GM12878 (cell line): ENCODE measurements around the gene CHMP6. TPM values are rescaled to one million over a fixed set of nuclear protein-coding genes. Genes with fewer than 3 reads are reported as not detected.

ENCODE experiments used
- ATAC-seq: fragments of 200-7000 bp; cut with Tn5 transposase; 3 replicates; pipeline ENCODE4 v1.9.1; 2020; ENCODE audit warnings: mild to moderate bottlenecking, moderate library complexity
- BruUV-seq: library from RNA; stranded (reverse); fragments of 400-500 nt; replicated peaks from 2 replicates; lab custom pipeline; 2021; lab: Mats Ljungman, UMichigan
- CTCF ChIA-PET: fragments of 300-600 bp; sonication (Branson Sonifier 250); formaldehyde crosslinking; extraction: SDS; loops from one replicate; lab custom pipeline; 2021; ENCODE audit warnings: inconsistent platforms; lab: Yijun Ruan, JAX
- POLR2A ChIA-PET: fragments of 350-600 bp; formaldehyde crosslinking; extraction: SDS; loops from one replicate; lab custom pipeline; 2021; ENCODE audit warnings: inconsistent platforms; lab: Charles Lee
- RAD21 ChIA-PET: fragments of 300-600 bp; sonication (Branson Sonifier 250); formaldehyde crosslinking; loops from one replicate; lab custom pipeline; 2023; ENCODE audit warnings: antibody characterized with exemption; ENCODE audit not compliant: unreplicated experiment; lab: Charles Lee
- SMC1A ChIA-PET: fragments of 300-600 bp; sonication (Branson Sonifier 250); formaldehyde crosslinking; loops from one replicate; lab custom pipeline; 2023; ENCODE audit not compliant: unreplicated experiment, uncharacterized antibody; lab: Charles Lee
- DNase-seq: peaks from one replicate; pipeline ENCODE4 v3.0.0-alpha.2; 2011; ENCODE audit warnings: low read depth, low spot score
- FAIRE-seq: peaks from 3 replicates; lab custom pipeline; 2011; peaks lifted over from hg19 to GRCh38; lab: Jason Lieb, UNC
- H2AFZ ChIP-seq: 2 replicates; pipeline ENCODE4 v1.6.0; 2011; ENCODE audit warnings: low read depth, low read length, control low read depth; ENCODE audit not compliant: control insufficient read depth
- H3K27ac ChIP-seq: 2 replicates; pipeline ENCODE4 v1.5.1; 2011; ENCODE audit warnings: control low read depth; ENCODE audit not compliant: control insufficient read depth, insufficient read depth
- H3K27me3 ChIP-seq, 2 experiments: replicated peaks in 1 of 2; 2 replicates each; pipeline versions ENCODE4 v1.6.0 to v1.6.1; 2011; ENCODE audit warnings: low read length in 1 of 2; ENCODE audit not compliant: control insufficient read depth in 2 of 2, insufficient read depth in 2 of 2
- H3K36me3 ChIP-seq, 2 experiments: 2 replicates each; pipeline ENCODE4 v1.5.1; 2011; ENCODE audit warnings: low read length in 1 of 2; ENCODE audit not compliant: control insufficient read depth in 2 of 2, insufficient read depth in 2 of 2
- H3K4me1 ChIP-seq: 2 replicates; pipeline ENCODE4 v1.6.1; 2011; ENCODE audit warnings: mild to moderate bottlenecking, low read length, moderate library complexity, mixed read lengths; ENCODE audit not compliant: control insufficient read depth, insufficient read depth
- H3K4me2 ChIP-seq: 2 replicates; pipeline ENCODE4 v1.6.0; 2011; ENCODE audit warnings: control low read depth; ENCODE audit not compliant: control insufficient read depth, insufficient read depth
- H3K4me3 ChIP-seq: fragments of 200-600 bp; sonication (generic); 2 replicates; pipeline ENCODE4 v1.5.1; 2016
- H3K79me2 ChIP-seq: 2 replicates; pipeline ENCODE4 v1.6.0; 2011; ENCODE audit warnings: low read length; ENCODE audit not compliant: control insufficient read depth, insufficient read depth
- H3K9ac ChIP-seq: 2 replicates; pipeline ENCODE4 v1.8.0; 2011; ENCODE audit warnings: low read length, control low read depth, mixed read lengths; ENCODE audit not compliant: control insufficient read depth, insufficient read depth
- H3K9me3 ChIP-seq: replicated peaks from 3 replicates; pipeline ENCODE4 v1.5.1; 2011; ENCODE audit warnings: mild to moderate bottlenecking, low read length; ENCODE audit not compliant: control insufficient read depth, insufficient read depth
- H4K20me1 ChIP-seq: 2 replicates; pipeline ENCODE4 v1.6.0; 2011; ENCODE audit not compliant: control insufficient read depth, insufficient read depth
- EP300 ChIP-seq, 2 experiments: fragments of 150-350 bp in 1 of 2; IDR thresholded peaks; 2 replicates each; pipeline ENCODE4 v1.6.1; 2011 to 2012; ENCODE audit warnings: low read depth in 2 of 2, low read length in 2 of 2, borderline replicate concordance in 1 of 2, improper control_type of control experiment in 1 of 2, inconsistent platforms in 1 of 2; ENCODE audit not compliant: control insufficient read depth in 1 of 2
- FOXM1 ChIP-seq: IDR thresholded peaks from 2 replicates; pipeline ENCODE4 v1.6.1; 2012; ENCODE audit warnings: low read depth, mild to moderate bottlenecking, inconsistent platforms, low read length, moderate library complexity
- WGBS: methylation state at CpG from one replicate; pipeline ENCODE4 v1.1.6; 2016; ENCODE audit warnings: low lambda C conversion rate; ENCODE audit not compliant: insufficient replicate concordance, insufficient coverage; ENCODE audit errors: missing lambda C conversion rate; 5-methylcytosine and 5-hydroxymethylcytosine counted together
- in situ Hi-C: fragments of 300-500 bp; cut with MboI; formaldehyde crosslinking; loops from 9 replicates; pipeline ENCODE4 v1.14.3; 2018; ENCODE audit warnings: mixed read lengths
- intact Hi-C: fragments of 100-400 bp; cut with micrococcal nuclease; formaldehyde crosslinking; loops from one replicate; pipeline ENCODE4 v1.14.2; 2022; ENCODE audit not compliant: unreplicated experiment
- polyA plus RNA-seq, 11 experiments: library from polyadenylated mRNA; depleted of rRNA in 4 of 11; unstranded in 6 of 11; stranded (reverse) in 5 of 11; fragments of >200 nt; fragmentation: Nextera tagmentation in 4 of 11; fragmentation: Illumina TruSeq in 1 of 11; extraction: Ambion mirVana in 4 of 11; extraction: Trizol in 1 of 11; gene quantifications; 1 replicate in 1 of 11; 2 replicates in 10 of 11; pipeline versions ENCODE4 v1.2.1 to v1.2.3, GENCODE V29; 2011 to 2016; ENCODE audit warnings: inconsistent platforms in 2 of 11, missing spikeins in 2 of 11, low read depth in 1 of 11
- total RNA-seq, 4 experiments: library from RNA; depleted of rRNA in 3 of 4; stranded (reverse); fragments of >200 nt in 3 of 4; fragmentation: Illumina TruSeq in 1 of 4; extraction: Trizol in 1 of 4; gene quantifications; 2 replicates each; pipeline versions ENCODE4 v1.2.1 to v1.2.3, GENCODE V29; 2013 to 2021
- TF ChIP-seq, protein P1 (sequence below): fragments of 450-650 bp; IDR thresholded peaks from 2 replicates; pipeline ENCODE4 v1.6.1; 2014; ENCODE audit warnings: mild to moderate bottlenecking
- TF ChIP-seq, protein P2 (sequence below): fragments of 450-650 bp; IDR thresholded peaks from 2 replicates; pipeline ENCODE4 v1.6.1; 2017; ENCODE audit warnings: antibody characterized with exemption, mild to moderate bottlenecking, moderate library complexity

The CHMP6 gene
- total and polyA plus RNA-seq, 10 of the 15 experiments (the other 5 are each of a cell fraction or from before 2014, with no cell fraction given) = 0.21 to 37.9 (median 14.7) TPM

DNA sequence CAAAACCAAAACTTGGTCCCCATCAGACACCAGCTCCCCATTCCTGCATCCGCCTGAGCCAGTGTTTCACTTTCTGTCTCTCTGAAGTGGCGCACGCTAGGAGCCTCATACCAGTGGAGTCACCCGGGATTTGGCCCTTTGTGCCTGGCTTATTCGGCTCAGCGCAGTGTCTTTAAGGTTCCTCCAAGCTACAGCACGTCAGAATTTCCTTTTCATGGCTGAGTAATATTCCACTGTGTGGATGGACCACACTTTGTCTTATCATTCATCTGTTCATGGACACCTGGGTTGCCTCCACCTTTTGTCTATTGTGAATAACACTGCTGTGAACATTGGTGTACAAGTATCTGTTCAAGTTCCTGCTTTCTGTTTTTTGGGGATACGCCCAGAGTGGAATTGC, 45.2 kb upstream of the CHMP6 start:
- no peaks in the 10 kb centered on the region for H4K20me1 ChIP-seq
- H3K9ac ChIP-seq = no peak overlapping the region
- no peaks in the 10 kb centered on the region for H3K9me3 ChIP-seq
- ChIA-PET CTCF (no interaction called here), RAD21 (no interaction called here), SMC1A (no interaction called here), POLR2A (no interaction called here)
- H3K4me1 ChIP-seq = no peaks in the 10 kb centered on the region
- no peak overlapping the region for H2AFZ ChIP-seq
- TF ChIP-seq FOXM1 (no peak), EP300 (IDR thresholded peaks at IDR 0.05; ENCODE audit: borderline replicate concordance in 1 of 2, control insufficient read depth in 1 of 2, low read depth in 2 of 2, low read length in 2 of 2) (no peak)
- TF ChIP-seq, protein P1, sequence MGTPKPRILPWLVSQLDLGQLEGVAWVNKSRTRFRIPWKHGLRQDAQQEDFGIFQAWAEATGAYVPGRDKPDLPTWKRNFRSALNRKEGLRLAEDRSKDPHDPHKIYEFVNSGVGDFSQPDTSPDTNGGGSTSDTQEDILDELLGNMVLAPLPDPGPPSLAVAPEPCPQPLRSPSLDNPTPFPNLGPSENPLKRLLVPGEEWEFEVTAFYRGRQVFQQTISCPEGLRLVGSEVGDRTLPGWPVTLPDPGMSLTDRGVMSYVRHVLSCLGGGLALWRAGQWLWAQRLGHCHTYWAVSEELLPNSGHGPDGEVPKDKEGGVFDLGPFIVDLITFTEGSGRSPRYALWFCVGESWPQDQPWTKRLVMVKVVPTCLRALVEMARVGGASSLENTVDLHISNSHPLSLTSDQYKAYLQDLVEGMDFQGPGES = no peak
- TF ChIP-seq, protein P2, sequence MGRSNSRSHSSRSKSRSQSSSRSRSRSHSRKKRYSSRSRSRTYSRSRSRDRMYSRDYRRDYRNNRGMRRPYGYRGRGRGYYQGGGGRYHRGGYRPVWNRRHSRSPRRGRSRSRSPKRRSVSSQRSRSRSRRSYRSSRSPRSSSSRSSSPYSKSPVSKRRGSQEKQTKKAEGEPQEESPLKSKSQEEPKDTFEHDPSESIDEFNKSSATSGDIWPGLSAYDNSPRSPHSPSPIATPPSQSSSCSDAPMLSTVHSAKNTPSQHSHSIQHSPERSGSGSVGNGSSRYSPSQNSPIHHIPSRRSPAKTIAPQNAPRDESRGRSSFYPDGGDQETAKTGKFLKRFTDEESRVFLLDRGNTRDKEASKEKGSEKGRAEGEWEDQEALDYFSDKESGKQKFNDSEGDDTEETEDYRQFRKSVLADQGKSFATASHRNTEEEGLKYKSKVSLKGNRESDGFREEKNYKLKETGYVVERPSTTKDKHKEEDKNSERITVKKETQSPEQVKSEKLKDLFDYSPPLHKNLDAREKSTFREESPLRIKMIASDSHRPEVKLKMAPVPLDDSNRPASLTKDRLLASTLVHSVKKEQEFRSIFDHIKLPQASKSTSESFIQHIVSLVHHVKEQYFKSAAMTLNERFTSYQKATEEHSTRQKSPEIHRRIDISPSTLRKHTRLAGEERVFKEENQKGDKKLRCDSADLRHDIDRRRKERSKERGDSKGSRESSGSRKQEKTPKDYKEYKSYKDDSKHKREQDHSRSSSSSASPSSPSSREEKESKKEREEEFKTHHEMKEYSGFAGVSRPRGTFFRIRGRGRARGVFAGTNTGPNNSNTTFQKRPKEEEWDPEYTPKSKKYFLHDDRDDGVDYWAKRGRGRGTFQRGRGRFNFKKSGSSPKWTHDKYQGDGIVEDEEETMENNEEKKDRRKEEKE = no peak
- no peaks in the 10 kb centered on the region for H3K79me2 ChIP-seq
- DNase-seq (no peak), ATAC-seq (no peak), FAIRE-seq (no peak)
- no TSS peak for BruUV-seq
- no peak overlapping the region for H3K4me3 ChIP-seq
- peaks cover 0 to 3% of the 10 kb centered on the region in 2 experiments; a peak in 2 of 4 replicates for H3K36me3 ChIP-seq
- WGBS = 93% methylated on average over 8 of the region's 8 CpGs
- H3K27me3 ChIP-seq = no peaks in the 10 kb centered on the region
- no peak overlapping the region for H3K27ac ChIP-seq
- intact Hi-C loops = no loop called here
- in situ Hi-C loops = no loop called here
- H3K4me2 ChIP-seq = no peak overlapping the region
